ENCODE results near the gene SSR4. TPM values are rescaled to one million over a fixed set of nuclear protein-coding genes. Genes with fewer than 3 reads are reported as not detected.

Gene SSR4
- total RNA-seq, 2 experiments from 2014 or later, result 158 to 162 TPM

DNA sequence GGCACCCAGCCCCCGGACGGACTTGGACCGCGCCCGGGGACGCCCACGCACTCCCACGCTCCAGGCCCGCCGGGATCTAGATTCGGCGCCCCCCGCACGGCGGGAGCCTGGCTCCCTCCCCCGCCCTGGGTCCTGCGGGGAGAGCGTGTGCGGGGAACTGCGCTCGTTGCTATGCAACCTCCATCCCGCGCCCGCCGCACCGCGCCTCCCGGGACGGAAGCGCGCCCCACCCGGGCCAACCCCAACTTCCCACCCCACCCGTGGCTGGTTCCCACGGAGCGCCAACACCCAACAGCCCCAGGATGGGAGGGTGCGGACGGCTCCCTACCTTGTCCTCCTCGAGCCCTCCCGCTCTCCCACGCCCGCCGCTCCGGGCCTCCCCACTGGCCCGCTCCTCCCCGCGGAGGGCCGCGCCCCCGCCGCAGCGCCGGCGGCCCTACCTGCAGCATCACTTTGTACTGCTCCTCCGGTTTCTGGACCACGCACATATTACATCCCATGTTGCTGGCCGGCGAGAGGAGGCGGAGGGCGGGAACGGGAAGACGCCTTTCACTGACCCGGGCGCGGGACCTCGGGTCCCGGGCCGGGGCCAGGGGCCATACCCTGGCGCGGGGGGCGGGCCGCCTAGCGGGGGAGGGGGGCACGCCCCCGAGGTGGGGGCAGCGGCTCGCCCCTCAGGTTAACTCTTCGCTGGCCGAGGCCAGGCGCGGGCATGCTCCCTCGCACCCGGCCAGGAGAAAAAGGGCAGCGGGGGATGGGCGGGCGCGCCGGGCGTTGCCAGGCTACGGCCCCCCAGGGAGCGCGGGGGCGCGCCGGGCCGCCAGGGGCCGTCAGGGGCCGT, 35.6 kb downstream of the SSR4 start, which contains the start of gene PDZD4:
TSS of gene PDZD4 (minus strand) at position 746 of the 841 bp plus-strand sequence. CDS start at position 500, 246 bp downstream.
- Mint-ChIP-seq H3K4me1 (peaks cover 5% of the 10 kb centered on the region), H3K36me3 (no peaks in the 10 kb centered on the region), H3K9me3 (no peaks in the 10 kb centered on the region), H3K27me3 (peaks cover 41% of the 10 kb centered on the region), H3K27ac (no peak within 1 kb of the TSS), H3K4me3 (no peak within 1 kb of the TSS)
- no peak for DNase-seq
- POLR2A ChIA-PET, result no interaction called here
- ATAC-seq (ENCODE audit: low read depth), result no peak

DNA sequence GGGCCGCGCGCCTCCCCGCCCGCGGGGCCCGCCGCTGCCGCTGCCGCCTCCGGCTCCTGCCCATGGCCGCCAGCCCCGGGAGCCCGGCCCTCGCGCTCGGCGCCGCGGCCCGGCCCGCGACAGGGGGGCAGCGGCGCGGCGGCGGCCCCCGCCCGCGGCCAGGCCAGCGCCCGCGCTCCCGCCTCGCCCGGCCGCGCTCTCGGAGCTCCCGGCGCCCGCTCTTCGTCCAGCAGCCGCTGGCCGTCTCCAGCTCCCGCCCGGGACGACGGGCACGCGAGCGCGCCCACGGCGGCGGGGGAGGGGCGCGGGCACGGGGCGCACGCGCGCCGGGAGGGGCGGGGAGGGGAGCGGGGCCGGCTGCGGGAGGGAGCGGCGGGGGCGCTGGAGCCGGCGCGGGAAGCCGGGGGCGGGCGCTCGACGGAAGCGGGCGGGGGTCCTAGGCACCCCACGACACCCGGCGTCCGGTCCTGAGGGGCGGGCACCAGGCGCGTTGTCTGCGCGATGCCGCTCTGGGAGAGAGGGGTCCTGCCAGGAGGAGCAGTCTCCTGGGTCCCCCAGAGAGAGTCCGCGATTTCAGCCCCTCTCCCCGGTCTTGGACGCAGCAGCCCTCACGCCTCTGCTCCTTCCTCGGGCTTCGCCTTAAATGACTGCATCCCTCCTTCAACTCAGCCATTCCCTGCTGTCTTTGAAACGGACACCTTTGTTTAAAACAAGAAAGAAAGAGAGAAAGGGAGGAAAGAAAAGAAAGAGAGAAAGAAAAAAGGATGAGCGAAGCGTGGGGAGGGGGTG, 36.4 kb downstream of the SSR4 start:
- Mint-ChIP-seq H3K27me3 (peaks cover 41% of the 10 kb centered on the region), H3K4me1 (peaks cover 5% of the 10 kb centered on the region), H3K27ac (no peak overlapping the region), H3K4me3 (no peak overlapping the region), H3K9me3 (no peaks in the 10 kb centered on the region), H3K36me3 (no peaks in the 10 kb centered on the region)
- DNase-seq, result no peak
- ATAC-seq (ENCODE audit: low read depth), result no peak
- POLR2A ChIA-PET, result no interaction called here

DNA sequence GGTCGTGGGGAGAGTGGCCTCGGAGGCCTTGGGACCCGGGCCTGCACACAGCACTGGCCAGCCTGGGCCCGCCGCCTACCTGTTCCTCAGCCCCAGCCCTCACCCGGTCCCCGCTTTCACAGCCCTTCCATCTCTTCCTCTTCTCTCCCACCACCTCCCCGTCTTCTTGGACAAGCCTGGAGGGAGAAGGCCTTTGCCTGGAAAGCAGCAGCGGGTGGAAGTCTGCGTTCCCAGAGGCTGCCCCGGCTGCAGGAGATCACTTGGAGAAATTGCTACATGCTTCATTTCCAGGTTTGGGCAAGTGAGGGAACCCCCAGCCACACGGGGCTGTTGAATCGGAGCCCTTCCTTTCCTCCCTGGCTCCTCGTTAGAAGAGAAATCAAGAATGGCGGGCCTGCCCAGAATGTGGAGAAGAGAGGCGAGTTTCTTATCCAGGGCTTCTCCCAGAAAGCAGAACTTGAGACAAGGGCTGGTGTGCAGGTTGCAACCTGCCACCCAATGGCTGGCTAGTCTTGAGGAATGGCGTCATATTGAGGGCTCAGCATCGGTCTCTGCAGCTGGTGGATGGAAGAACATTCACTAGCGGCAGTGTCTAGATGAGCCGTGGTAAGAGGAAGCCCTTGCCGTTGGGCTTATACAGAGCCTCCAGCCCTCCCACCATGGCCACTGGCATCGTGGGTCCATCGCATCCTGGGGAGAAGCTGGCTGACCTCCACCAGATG, 37.1 kb downstream of the SSR4 start:
- Mint-ChIP-seq H3K27me3 (peaks cover 41% of the 10 kb centered on the region), H3K4me1 (peaks cover 5% of the 10 kb centered on the region), H3K9me3 (no peaks in the 10 kb centered on the region), H3K4me3 (no peak overlapping the region), H3K36me3 (no peaks in the 10 kb centered on the region), H3K27ac (no peak overlapping the region)
- no peak for DNase-seq
- POLR2A ChIA-PET, result no interaction called here
- no peak for ATAC-seq (ENCODE audit: low read depth)

DNA sequence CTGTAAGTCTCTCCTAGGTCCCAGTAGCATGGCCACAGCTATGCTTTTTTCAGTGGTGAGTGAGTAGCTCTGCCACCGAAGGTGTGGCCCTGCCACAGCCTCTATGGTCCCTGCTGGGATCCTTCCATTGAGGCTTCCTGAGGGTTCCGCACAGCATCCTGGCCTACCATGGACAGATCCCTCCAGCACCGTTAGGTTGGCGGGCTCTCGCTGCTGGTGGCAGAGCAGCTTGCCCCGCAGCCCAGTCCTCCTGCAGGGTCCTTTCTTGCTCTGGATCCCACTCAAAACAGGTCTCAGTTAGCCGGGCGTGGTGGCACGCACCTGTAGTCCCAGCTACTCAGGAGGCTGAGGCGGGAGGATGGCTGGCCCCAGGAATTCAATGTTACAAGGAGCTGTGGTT, 38.3 kb downstream of the SSR4 start:
- ATAC-seq (ENCODE audit: low read depth), result no peak
- Mint-ChIP-seq H3K9me3 (no peaks in the 10 kb centered on the region), H3K36me3 (no peaks in the 10 kb centered on the region), H3K4me3 (no peak overlapping the region), H3K27me3 (peaks cover 31% of the 10 kb centered on the region), H3K4me1 (peaks cover under 1% of the 10 kb centered on the region), H3K27ac (no peak overlapping the region)
- POLR2A ChIA-PET, result no interaction called here
- DNase-seq, result no peak

GRCh38 chrX:153836921-153837320, 42.5 kb downstream of the SSR4 start:
- H3K27ac Mint-ChIP-seq, result no peak overlapping the region
- H3K36me3 Mint-ChIP-seq, result no peaks in the 10 kb centered on the region
- no peaks in the 10 kb centered on the region for H3K9me3 Mint-ChIP-seq
- no peak overlapping the region for H3K4me3 Mint-ChIP-seq
- DNase-seq (no peak), ATAC-seq (ENCODE audit: low read depth) (no peak)
- peaks cover 24% of the 10 kb centered on the region for H3K27me3 Mint-ChIP-seq
- POLR2A ChIA-PET, result no interaction called here
- no peaks in the 10 kb centered on the region for H3K4me1 Mint-ChIP-seq

- ATAC-seq (ENCODE audit: low read depth), result no peak
- Mint-ChIP-seq H3K9me3 (no peaks in the 10 kb centered on the region), H3K4me1 (no peaks in the 10 kb centered on the region), H3K36me3 (no peaks in the 10 kb centered on the region), H3K4me3 (no peak overlapping the region), H3K27ac (no peak overlapping the region), H3K27me3 (peaks cover 27% of the 10 kb centered on the region)
- no peak for DNase-seq
- POLR2A ChIA-PET, result no interaction called here
These were observed 50.1 kb downstream of the SSR4 start for GRCh38 chrX:153844509-153845082.

DNA sequence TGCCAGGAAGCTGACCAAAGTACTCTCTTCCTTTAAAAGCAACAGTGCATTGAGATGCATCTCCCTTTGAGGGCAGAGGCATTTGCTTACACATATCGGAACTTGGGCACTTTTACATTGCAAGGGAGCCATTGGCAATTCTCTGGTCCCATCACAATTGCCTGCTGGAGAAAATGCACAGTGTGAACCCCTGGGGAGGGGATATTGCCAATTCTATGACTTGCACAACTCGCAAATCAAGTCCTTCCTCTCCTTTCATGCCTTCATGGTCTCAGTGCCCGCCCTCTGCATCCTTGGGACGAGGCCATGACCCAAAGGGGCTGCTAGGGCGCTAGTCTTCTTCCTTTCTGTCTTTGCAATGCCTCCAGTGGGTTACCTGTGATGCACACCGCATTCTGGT, 50.7 kb downstream of the SSR4 start:
- no peaks in the 10 kb centered on the region for H3K4me1 Mint-ChIP-seq
- H3K36me3 Mint-ChIP-seq, result no peaks in the 10 kb centered on the region
- H3K4me3 Mint-ChIP-seq, result no peak overlapping the region
- no peak for DNase-seq
- no peaks in the 10 kb centered on the region for H3K9me3 Mint-ChIP-seq
- no peak for ATAC-seq (ENCODE audit: low read depth)
- no peak overlapping the region for H3K27ac Mint-ChIP-seq
- H3K27me3 Mint-ChIP-seq, result peaks cover 23% of the 10 kb centered on the region
- POLR2A ChIA-PET, result no interaction called here

GRCh38 chrX:153845842-153846241, 51.4 kb downstream of the SSR4 start:
- ATAC-seq (ENCODE audit: low read depth) (no peak), DNase-seq (no peak)
- H3K36me3 Mint-ChIP-seq, result no peaks in the 10 kb centered on the region
- H3K27me3 Mint-ChIP-seq, result peaks cover 29% of the 10 kb centered on the region
- H3K4me1 Mint-ChIP-seq, result no peaks in the 10 kb centered on the region
- no peaks in the 10 kb centered on the region for H3K9me3 Mint-ChIP-seq
- H3K27ac Mint-ChIP-seq, result no peak overlapping the region
- H3K4me3 Mint-ChIP-seq, result no peak overlapping the region
- POLR2A ChIA-PET, result no interaction called here

Other genes with a start within 250 kb of the SSR4 start
- gene CCNQ, start 195.5 kb upstream of the SSR4 start, total RNA-seq, result 10 to 100 TPM; 19.0 to 19.7 TPM
- gene DUSP9, start 147.5 kb upstream of the SSR4 start, total RNA-seq, result not detected
- 1 to 10 TPM in 1 of 2 experiments, under 1 TPM in 1; 0.79 to 1.1 TPM for gene PNCK, start 120.9 kb upstream of the SSR4 start, total RNA-seq
- 1 to 10 TPM; 1.7 to 1.9 TPM for gene SLC6A8, start 106.7 kb upstream of the SSR4 start, total RNA-seq
- 100 to 1,000 TPM; 140 to 141 TPM for gene BCAP31, start 70.3 kb upstream of the SSR4 start, total RNA-seq
- gene ABCD1, start 69.8 kb upstream of the SSR4 start, total RNA-seq, result 10 to 100 TPM; 15.9 to 16.4 TPM
- 1 to 10 TPM; 1.3 to 2.1 TPM for gene PLXNB3, start 30.4 kb upstream of the SSR4 start, total RNA-seq
- gene SRPK3, start 13.6 kb upstream of the SSR4 start, total RNA-seq, result not detected
- gene IDH3G, start 293 bp upstream of the SSR4 start, total RNA-seq, result 10 to 100 TPM; 66.3 to 67.1 TPM
- gene PDZD4, start 35.9 kb downstream of the SSR4 start, total RNA-seq, result 1 to 10 TPM in 1 of 2 experiments, under 1 TPM in 1; 0.80 to 1.1 TPM
- 1 to 10 TPM; 4.5 to 7.2 TPM for gene L1CAM, start 91.5 kb downstream of the SSR4 start, total RNA-seq
- gene AVPR2, start 110.0 kb downstream of the SSR4 start, total RNA-seq, result not detected
- gene ARHGAP4, start 131.6 kb downstream of the SSR4 start, total RNA-seq, result 100 to 1,000 TPM; 341 to 356 TPM
- gene NAA10, start 140.4 kb downstream of the SSR4 start, total RNA-seq, result 10 to 100 TPM; 79.5 to 84.3 TPM
- gene RENBP, start 150.0 kb downstream of the SSR4 start, total RNA-seq, result 10 to 100 TPM; 18.1 to 18.8 TPM
- 100 to 1,000 TPM; 101 to 107 TPM for gene HCFC1, start 177.2 kb downstream of the SSR4 start, total RNA-seq
- 1 to 10 TPM; 8.6 to 9.7 TPM for gene TMEM187, start 178.1 kb downstream of the SSR4 start, total RNA-seq
- gene IRAK1, start 225.2 kb downstream of the SSR4 start, total RNA-seq, result 100 to 1,000 TPM; 127 to 135 TPM

Measured in activated naive CD8-positive, alpha-beta T cell treated with anti-CD3 and anti-CD28 coated beads, Interleukin-2, amount 10 ng/mL, durations not matched to agents 7 days and 5 days (primary cell).